Astrocyte of the hippocampus (primary cell): ENCODE measurements around the gene ARL3.
A peak's percentile ranks its signal among the peaks of the same experiment; 100 is the strongest.
"Not testable (repeated sequence)": the region's sequence is repeated elsewhere in the genome, so short reads cannot be mapped to it uniquely, and the experiment has no call there.

ENCODE experiments used
- DNase-seq: peaks from one replicate; pipeline ENCODE4 v3.0.0; 2011; ENCODE audit warnings: low read depth, low spot score

Gene ARL3

DNA sequence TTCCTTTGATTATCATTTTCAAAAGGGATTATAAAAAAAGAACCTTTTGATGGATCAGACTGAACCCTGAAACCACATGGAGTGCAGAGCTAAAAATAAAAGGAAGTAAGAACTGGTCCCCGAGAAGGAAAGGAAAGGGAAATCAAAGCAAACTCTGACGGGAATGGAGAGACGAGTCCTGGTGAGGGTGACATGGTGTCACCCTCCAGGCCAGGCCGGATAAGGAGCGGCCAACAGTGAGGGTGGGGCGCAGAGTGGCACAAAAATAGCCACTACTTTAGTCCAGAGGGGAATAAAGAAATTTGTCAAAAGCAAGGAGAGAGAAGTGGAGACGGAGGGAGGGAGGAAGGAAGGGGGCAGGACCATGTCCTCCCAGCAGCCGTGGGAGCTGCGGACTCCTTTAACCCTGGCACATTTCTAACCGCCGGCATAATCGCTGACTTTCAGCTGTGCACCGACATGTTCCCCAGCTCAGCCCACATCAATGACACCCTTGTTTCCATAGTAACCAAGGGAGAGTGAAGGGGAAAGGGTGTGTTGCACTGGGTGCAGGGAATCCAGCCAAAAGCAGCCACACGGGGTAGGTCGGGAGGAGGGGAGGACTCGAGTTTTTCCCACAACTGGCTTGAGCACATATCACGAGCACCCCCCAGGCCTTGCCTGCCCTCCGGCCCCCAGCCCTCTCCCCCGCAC lies 40.2 kb downstream of the ARL3 start:
- peak; percentile 78 for DNase-seq

DNA sequence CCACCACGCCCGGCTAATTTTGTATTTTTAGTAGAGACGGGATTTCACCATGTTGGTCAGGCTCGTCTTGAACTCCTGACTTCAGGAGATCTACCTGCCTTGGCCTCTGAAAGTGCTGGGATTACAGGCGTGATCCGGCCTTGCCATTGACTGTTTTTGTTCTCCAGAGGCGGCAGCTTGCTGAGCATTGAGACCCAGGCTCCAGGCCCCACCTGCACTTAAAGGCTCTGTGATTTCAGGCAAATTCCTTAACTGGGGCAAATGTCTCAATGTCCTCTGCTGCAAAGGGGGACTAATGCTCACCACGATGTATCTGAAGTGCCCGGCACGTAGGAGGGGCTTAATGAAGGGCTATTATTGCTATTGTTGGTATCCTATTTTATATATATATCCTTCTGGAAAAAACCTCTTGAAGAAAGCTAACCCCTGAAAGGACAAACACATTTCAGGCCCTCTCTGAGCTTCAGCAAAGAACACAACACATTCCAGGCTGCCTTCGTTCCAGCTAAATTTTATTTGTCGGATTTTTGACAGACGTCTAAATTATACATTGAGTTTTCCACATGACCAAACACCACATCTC lies 40.9 kb downstream of the ARL3 start:
- no peak for DNase-seq

DNA sequence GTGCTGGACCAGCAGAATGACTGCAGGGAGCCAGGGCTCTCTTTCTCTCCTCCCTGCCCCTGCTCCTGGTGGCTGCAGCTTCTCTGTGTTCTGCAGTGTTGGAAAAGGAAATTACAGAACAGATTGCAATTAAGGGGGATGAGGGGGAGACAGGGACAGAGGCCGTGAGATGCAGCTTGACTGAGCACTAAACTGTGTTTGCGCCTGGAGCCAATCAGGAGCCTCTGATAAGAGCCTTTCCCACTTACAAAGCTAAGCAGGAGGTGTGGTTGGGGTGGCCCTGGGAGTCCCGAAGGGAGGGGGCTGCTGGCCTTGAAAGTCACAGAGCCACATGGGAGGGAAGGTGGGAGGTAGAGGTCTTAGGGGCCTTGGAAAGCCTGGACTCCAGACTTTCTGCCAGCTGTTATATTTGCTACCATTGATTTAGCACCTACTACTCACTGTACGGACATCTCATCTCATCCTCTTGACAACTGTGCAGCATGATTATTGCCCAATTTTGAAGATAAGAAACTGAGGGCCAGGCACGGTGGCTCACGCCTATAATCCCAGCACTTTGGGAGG lies 43.2 kb downstream of the ARL3 start:
- DNase-seq = no peak

DNA sequence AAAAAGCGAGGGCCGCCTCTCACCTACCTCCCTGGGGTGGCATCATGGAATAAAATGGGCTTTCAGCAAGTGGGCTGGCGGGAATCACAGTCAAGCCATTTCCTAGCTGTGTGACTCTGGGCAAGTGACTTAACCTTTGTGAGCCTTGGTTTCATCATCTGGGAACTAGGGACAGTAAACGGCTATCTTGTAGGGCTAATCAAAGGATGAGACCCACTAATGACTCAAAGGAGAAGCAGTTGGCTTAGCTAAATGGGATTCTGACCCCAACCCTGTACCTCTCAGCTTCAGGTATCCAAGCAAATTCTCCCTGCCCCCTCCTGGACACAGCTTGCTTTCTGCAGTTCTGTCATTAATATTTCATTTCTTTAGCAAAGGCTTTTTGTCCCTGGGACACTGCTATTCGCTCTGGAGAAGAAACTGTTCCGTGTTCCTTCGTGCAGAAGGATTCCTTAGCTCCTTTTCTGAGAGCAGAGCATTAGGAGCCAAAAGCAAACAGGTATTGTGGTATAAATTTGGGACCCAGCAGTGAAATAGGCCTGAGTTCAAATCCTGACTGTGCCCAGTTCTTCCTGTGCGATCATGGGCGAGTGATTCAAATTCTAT lies 44.0 kb downstream of the ARL3 start:
- DNase-seq = no peak

DNA sequence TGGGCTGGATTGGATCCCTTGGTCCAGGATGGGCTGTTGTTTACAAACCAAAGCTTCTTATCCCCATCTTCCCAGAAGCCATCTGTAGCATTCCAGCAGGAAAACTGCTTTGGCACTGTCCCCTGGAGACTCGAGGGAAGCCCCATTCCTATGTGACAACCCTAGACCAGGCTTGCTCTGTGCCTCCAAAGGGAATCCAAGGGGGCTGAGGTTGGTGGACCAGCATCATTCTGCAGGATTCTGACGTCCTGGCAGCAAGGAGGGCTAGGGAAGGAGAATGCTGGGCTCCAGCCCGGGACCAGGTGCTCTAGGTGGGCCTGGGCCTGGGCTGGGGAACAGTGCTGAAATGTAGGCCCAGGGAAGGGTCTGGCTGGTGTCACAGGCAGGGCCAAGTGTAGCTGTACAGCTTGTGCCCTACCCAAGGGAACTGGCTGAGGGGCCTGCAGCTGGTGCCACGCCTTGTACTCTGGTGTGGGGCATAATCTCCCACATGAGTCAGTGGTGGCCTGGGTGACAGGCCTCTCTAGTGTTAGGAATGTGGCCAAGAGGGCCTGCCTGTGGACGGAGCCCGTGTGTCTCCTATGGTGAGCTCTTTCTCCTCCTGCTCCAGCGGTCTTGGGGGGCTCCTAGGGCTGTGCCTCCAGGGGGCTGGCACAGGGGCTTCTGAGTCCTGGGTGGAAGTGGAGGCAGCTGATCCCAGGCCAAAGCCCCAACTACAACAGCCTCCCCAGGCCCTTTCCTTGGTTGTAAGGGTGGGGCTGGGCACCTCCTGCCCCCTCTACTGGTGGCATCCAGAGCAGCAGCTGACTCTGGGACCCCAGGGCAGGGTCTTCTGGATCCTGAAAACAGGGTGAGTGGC lies 44.8 kb downstream of the ARL3 start:
- peak; percentile 71 for DNase-seq

DNA sequence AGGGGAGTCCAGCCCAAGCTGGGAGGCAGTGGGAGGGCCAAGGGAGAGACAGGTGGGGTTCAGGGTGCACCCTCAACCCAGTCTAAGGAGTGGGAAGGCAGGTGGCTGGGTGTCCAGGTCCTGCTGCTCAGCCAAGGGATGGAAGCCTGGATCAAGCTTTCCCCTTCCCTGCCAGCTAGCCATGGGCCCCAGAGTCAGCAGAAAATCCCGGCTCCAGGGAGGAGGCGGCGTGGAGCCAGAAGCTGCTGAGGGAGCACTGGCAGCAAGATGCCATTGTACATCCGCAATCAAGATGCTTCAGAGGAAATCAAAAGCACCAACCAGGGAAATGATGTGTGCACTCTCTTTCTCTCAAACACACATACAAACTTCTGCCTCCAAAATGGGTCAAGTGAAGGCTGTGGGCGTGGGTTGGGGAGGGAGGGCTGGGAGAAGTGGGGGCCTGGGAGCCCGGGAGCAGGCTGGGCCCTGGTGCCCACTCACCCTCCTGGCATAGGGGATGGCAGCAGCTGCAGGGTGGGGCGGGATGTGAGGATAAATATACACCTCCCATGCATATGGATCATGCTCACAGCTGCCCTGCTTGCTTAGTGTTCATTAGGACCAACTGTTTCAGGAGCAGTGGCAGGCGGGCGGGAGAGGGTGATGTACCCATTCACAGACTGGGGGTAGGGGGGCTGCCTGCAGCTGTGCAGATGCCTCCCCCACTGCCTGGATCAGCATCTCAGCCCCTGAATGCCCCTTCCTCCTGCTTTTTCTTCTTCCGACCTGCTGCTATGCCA lies 45.7 kb downstream of the ARL3 start:
- no peak for DNase-seq

DNA sequence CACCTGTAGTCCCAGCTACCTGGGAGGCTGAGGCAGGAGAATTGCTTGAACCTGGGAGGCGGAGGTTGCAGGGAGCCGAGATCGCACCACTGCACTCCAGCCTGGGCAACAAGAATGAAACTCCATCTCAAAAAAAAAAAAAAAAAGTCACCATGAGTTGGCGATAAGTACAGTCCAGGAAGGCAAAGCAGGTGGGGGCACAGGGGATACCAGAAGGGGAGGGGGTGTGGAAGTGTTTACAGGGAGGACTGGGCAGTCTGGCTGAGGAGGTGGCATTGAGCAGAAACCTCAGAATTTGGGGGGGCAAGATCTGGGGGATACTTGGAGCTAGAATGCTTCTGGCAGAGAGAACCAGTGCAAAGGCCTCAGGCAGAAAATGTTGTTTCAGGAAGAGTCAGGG lies 46.8 kb downstream of the ARL3 start:
- not testable (repeated sequence) for DNase-seq

DNA sequence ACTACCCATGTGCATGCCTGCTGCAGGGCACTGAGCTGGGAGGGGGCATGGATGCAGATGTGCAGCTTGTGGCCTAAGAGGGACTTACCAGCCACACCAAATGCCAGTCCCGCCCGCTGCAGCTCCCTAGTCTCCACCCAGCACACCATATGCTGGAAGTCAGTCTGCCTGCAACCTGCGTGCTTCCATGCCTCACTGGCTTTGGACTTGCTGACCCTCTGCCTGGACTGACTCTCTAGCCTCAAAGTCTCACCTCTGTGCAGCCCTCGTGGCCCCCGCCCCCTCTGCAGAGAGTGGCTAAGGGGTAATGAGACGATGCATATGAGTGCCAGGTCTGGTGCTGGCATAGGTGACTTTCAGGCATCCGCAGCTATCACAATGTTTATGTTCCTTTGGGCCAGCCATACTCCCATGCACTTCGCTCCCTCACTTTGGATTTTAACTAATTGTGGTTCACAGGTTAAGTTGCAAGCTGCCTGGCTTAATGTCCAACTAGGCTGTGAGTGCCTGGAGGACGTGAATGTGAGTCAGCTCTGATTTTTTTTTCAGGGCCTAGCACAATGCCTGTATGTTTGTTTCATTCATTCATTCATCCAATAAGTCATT lies 48.2 kb downstream of the ARL3 start:
- no peak for DNase-seq

DNA sequence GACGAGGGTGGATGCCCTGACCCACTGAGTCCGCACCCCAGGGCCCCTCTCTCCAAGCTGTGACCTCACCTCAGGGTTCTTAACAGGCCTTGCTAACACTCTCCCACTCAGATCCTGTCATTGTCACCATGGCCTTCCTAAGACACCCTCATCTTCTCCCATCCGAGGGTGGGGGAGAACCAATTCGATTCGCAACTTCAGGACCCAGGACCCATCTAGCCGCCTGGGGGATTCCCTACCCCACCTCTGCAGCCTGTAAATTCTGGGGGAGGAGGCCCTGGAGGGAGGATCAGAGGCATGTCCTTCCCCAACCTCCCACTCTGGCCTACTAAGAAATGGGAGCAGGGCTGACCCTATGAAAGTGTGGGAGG lies 52.6 kb downstream of the ARL3 start:
- no peak for DNase-seq

DNA sequence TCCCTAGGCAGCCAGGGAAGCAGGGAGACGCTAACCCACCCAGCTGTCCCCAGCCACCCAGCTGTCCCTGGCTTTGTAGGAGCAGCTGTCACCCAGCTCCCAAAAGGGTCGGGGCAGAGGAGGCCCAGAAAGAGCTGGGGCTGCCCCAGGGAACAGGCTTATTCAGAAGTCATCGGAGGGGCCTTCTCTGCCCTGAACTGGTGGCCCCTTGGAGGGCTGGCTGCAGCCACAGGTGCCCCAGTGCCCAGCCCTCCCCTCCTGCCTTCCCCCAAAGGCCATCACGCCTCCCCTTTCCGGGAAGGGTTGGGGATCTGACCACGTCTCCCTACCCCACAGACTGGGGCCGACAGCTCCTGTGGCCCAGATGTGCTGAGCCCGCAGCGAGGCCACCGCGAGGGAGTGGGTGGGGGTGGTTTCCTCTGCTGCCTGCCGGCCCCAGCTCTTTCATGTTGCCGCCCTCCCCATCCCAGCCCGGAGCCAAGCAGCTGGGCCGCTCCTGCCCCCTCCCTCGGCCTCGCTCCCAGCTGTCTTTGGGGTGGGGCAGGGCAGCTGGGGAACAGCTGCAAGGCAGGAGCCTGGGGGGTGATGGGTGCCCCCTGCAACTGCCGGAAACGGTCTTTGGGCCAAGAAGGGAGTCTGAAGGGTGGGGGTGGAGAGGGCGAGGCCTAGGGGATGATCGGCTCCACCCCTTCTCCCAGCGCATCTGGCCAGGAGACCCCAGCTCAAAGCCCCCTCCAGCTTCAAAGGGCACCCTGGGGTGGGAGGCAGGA lies 53.1 kb downstream of the ARL3 start:
- DNase-seq = peak; percentile 47

DNA sequence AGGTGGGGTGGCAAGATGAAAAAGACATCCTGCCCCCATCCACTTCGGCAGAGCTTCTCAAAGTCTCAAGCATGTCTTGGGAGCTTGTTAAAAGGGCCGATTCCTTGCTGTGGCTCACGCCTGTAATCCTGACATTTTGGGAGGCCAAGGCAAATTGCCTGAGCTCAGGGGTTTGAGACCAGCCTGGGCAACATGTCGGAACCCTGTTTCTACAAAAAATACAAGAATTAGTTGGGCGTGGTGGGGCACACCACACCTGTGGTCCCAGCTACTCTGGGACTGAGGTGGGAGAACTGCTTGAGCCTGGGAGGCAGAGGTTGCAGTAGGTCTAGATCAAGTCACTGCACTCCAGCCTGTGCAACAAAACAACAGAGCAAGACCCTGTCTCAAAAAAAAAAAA lies 55.4 kb downstream of the ARL3 start:
- no peak for DNase-seq

DNA sequence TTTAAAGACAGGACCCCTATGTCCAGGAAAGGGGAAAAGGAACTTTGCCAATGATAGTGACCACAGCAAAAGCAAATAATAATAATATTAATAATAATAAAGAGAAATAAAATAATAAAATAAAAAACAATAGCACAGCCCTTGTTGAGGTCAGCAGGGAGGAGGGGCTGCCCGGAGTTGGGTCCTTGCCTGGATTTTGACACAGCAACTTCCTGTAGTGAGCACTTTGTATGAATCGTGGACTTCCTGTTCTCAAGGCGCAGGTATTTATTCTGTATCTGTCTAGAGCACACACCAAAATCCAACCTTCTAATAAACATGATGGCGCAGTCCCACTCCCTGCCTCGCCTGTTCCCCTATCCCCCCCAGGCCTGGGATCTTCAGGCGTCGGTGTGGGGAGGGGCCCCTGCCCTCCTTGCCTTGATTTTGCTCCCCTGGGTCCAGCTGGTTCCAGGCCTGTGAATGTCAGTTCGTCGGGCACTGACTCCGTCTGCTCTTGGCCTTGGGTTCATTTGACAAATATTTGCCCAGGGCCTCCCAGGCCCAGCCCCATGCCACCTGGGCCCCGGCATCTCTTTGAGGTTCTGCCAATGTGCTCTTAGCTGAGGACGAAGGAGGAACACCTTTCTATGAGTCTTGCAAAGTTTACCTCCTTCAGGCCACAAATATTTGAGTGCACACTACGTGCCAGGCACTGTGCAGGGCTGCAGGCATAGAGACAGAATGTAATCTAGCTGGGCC lies 56.0 kb downstream of the ARL3 start:
- DNase-seq = no peak

DNA sequence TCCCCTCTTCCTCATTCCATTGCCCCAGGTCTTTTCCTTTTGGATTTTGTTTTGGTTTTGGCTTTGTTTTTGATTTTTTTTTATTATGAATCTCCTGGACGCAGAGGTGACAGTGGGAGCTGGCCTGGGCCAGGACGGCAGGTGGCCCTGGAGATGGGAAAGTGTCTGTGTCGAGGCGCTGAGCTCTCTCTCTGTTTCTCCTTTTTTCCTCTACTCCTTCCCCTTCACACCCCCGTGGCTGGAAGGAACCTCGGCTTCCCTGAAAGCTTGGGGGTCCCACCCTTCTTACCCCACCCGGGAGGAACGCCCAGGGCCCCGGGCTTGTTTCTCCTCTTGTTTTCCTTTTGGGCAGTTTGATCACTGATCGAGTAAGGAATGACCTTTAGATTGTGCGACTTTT lies 56.7 kb downstream of the ARL3 start:
- DNase-seq = no peak

DNA sequence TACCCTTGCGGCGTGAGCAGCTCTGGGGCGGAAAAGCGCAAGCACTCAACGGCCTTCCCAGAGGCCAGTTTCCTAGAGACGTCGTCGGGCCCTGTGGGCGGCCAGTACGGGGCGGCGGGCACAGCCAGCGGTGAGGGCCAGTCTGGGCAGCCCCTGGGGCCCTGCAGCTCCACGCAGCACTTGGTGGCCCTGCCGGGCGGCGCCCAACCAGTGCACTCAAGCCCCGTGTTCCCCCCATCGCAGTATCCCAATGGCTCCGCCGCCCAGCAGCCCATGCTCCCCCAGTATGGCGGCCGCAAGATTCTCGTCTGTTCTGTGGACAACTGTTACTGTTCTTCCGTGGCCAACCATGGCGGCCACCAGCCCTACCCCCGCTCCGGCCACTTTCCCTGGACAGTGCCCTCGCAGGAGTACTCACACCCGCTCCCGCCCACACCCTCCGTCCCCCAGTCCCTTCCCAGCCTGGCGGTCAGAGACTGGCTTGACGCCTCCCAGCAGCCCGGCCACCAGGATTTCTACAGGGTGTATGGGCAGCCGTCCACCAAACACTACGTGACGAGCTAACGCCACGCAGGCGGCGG lies 57.3 kb downstream of the ARL3 start:
- DNase-seq = no peak

DNA sequence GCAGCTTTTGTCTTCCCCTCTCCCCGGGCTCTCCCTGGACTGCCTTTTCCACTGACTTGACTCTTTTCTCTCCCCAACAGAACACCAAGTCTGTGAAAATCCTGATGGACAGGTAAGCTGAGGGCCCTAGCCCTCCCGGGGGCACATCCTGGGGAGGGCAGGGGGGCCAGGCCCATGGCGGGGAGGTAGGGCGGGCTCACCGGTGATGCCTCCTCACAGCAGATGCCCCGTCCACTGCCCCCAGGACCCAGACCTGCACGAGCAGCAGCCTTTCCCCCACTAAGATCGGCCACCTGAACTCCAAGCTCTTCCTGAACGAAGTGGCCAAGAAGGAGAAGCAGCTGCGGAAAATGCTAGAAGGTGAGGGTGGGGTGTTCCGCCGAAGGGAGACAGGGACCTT lies 58.2 kb downstream of the ARL3 start:
- DNase-seq = no peak

DNA sequence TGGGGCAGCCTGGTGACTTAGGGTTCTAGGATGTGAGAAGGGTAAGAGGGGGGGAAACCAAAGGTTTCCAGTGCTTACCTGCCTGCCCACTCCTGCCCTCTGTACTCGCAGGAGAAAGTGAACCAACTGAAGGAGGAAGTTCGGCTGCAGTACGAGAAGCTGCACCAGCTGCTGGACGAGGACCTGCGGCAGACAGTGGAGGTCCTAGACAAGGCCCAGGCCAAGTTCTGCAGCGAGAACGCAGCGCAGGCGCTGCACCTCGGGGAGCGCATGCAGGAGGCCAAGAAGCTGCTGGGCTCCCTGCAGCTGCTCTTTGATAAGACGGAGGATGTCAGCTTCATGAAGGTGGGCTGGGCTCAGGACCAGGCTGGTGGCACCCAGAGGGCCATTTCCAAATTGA lies 59.2 kb downstream of the ARL3 start:
- DNase-seq = no peak

DNA sequence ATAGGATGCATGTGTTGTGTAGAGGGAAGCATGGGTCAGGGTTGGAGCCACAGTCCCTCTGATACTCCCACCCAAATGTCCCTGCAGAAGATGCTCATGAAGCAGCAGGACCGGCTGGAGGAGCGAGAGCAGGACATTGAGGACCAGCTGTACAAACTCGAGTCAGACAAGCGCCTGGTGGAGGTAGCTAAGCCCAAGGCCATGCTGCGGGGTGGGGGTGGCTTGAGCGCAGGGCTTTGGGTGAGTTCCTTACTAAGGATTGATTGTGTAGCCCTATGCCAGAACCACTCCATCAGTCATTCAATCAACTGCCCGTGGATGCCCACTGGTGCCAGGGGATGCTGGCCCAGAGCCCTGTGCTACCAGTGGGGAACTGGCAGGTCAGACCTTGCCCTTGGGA lies 59.6 kb downstream of the ARL3 start:
- no peak for DNase-seq

DNA sequence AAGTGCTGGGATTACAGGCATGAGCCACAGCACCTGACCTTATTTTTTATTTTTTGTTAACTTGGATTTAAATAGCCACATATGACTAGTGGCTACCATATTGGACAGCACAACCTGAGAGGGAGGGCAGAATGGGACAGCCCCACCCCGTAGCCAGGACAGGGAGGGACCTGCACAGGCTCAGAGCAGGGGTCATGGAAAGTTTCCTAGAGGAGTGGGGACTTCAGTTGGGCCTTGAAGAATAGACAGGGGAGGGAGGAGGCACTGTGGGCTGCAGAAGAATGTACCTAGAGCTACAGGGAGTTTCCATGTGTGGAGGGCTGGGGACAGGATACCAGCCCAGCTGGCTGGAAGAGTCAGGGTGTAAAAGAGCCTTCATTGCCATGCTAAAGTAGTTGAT lies 61.1 kb downstream of the ARL3 start:
- DNase-seq = no peak
